Central memory CD8-positive, alpha-beta T cell (primary cell): ENCODE measurements around the gene ELMO1.

Source experiments
- ATAC-seq: fragments of 150-1000 bp; cut with Tn5 transposase; replicated peaks from 2 replicates; pipeline ENCODE4 v1.10.0; 2022; ENCODE audit warnings: mild to moderate bottlenecking, moderate FRiP score, moderate number of reproducible peaks; ENCODE audit not compliant: poor library complexity, severe bottlenecking; ENCODE audit errors: extremely low read depth
- DNase-seq, 2 donors: peaks; one replicate each; pipeline ENCODE4 v3.0.0; 2021; ENCODE audit warnings: low spot score in 2 of 2
- H3K27ac Mint-ChIP-seq: one replicate; pipeline ENCODE4 v1.8.0; 2022; ENCODE audit warnings: low read depth, mild to moderate bottlenecking, moderate library complexity, mixed read lengths
- H3K27me3 Mint-ChIP-seq: one replicate; pipeline ENCODE4 v1.8.0; 2022; ENCODE audit warnings: mixed read lengths
- H3K36me3 Mint-ChIP-seq: one replicate; pipeline ENCODE4 v1.8.0; 2022; ENCODE audit warnings: mild to moderate bottlenecking, moderate library complexity, mixed read lengths; ENCODE audit not compliant: insufficient read depth
- H3K4me1 Mint-ChIP-seq: one replicate; pipeline ENCODE4 v1.8.0; 2022; ENCODE audit warnings: mixed read lengths
- H3K4me3 Mint-ChIP-seq: one replicate; pipeline ENCODE4 v1.8.0; 2022; ENCODE audit warnings: mild to moderate bottlenecking, moderate library complexity, mixed read lengths
- H3K9me3 Mint-ChIP-seq: one replicate; pipeline ENCODE4 v1.8.0; 2022; ENCODE audit warnings: mixed read lengths

The ELMO1 gene

GRCh38 chr7:37337522-37337921 is 111.1 kb downstream of the ELMO1 start:
- Mint-ChIP-seq H3K4me3 (no peak overlapping the region), H3K27me3 (no peaks in the 10 kb centered on the region), H3K27ac (no peak overlapping the region), H3K4me1 (peaks cover 57% of the 10 kb centered on the region), H3K9me3 (no peaks in the 10 kb centered on the region), H3K36me3 (peaks cover 15% of the 10 kb centered on the region)
- DNase-seq (no peak), ATAC-seq (no peak)

GRCh38 chr7:37336259-37336658 is 112.4 kb downstream of the ELMO1 start:
- Mint-ChIP-seq H3K27ac (peak overlapping the region; percentile 79), H3K4me1 (peaks cover 56% of the 10 kb centered on the region), H3K4me3 (peak overlapping the region; percentile 54), H3K36me3 (peaks cover 14% of the 10 kb centered on the region), H3K27me3 (no peaks in the 10 kb centered on the region), H3K9me3 (no peaks in the 10 kb centered on the region)
- ATAC-seq (peak; percentile 86), DNase-seq (no peak)

GRCh38 chr7:37333075-37333474 is 115.6 kb downstream of the ELMO1 start:
- ATAC-seq (no peak), DNase-seq (no peak)
- H3K36me3 Mint-ChIP-seq = peaks cover 12% of the 10 kb centered on the region
- no peaks in the 10 kb centered on the region for H3K9me3 Mint-ChIP-seq
- no peaks in the 10 kb centered on the region for H3K27me3 Mint-ChIP-seq
- no peak overlapping the region for H3K27ac Mint-ChIP-seq
- H3K4me3 Mint-ChIP-seq = no peak overlapping the region
- H3K4me1 Mint-ChIP-seq = peaks cover 55% of the 10 kb centered on the region

- Mint-ChIP-seq H3K27ac (no peak overlapping the region), H3K4me3 (no peak overlapping the region), H3K27me3 (no peaks in the 10 kb centered on the region), H3K4me1 (peaks cover 55% of the 10 kb centered on the region), H3K36me3 (peaks cover 12% of the 10 kb centered on the region), H3K9me3 (no peaks in the 10 kb centered on the region)
- ATAC-seq (no peak), DNase-seq (no peak)
Measured at GRCh38 chr7:37332243-37333016, 116.2 kb downstream of the ELMO1 start.

GRCh38 chr7:37330775-37331174 is 117.9 kb downstream of the ELMO1 start:
- H3K36me3 Mint-ChIP-seq = peaks cover 12% of the 10 kb centered on the region
- H3K9me3 Mint-ChIP-seq = no peaks in the 10 kb centered on the region
- no peak overlapping the region for H3K4me3 Mint-ChIP-seq
- H3K4me1 Mint-ChIP-seq = peaks cover 45% of the 10 kb centered on the region
- DNase-seq (no peak), ATAC-seq (no peak)
- H3K27me3 Mint-ChIP-seq = no peaks in the 10 kb centered on the region
- no peak overlapping the region for H3K27ac Mint-ChIP-seq

GRCh38 chr7:37329940-37330339 is 118.7 kb downstream of the ELMO1 start:
- Mint-ChIP-seq H3K4me1 (peaks cover 42% of the 10 kb centered on the region), H3K4me3 (no peak overlapping the region), H3K27me3 (no peaks in the 10 kb centered on the region), H3K9me3 (no peaks in the 10 kb centered on the region), H3K36me3 (peaks cover 13% of the 10 kb centered on the region), H3K27ac (no peak overlapping the region)
- ATAC-seq = no peak
- no peak for DNase-seq

- no peak for ATAC-seq
- Mint-ChIP-seq H3K27ac (no peak overlapping the region), H3K9me3 (no peaks in the 10 kb centered on the region), H3K36me3 (peaks cover 12% of the 10 kb centered on the region), H3K4me3 (no peak overlapping the region), H3K4me1 (peaks cover 28% of the 10 kb centered on the region), H3K27me3 (no peaks in the 10 kb centered on the region)
- DNase-seq = no peak
Measured at GRCh38 chr7:37327288-37327687, 121.4 kb downstream of the ELMO1 start.

- H3K4me3 Mint-ChIP-seq = no peak overlapping the region
- H3K36me3 Mint-ChIP-seq = peaks cover 9% of the 10 kb centered on the region
- H3K9me3 Mint-ChIP-seq = no peaks in the 10 kb centered on the region
- DNase-seq = no peak
- H3K27me3 Mint-ChIP-seq = no peaks in the 10 kb centered on the region
- no peak for ATAC-seq
- no peak overlapping the region for H3K27ac Mint-ChIP-seq
- peaks cover 6% of the 10 kb centered on the region for H3K4me1 Mint-ChIP-seq
Measured at GRCh38 chr7:37323966-37324365, 124.7 kb downstream of the ELMO1 start.

- Mint-ChIP-seq H3K9me3 (no peaks in the 10 kb centered on the region), H3K27ac (no peak overlapping the region), H3K27me3 (no peaks in the 10 kb centered on the region), H3K4me3 (no peak overlapping the region), H3K4me1 (no peaks in the 10 kb centered on the region), H3K36me3 (peaks cover 6% of the 10 kb centered on the region)
- ATAC-seq = no peak
- no peak for DNase-seq
Measured at GRCh38 chr7:37322831-37323230, 125.8 kb downstream of the ELMO1 start.

- ATAC-seq = no peak
- H3K4me1 Mint-ChIP-seq = peaks cover 7% of the 10 kb centered on the region
- H3K27ac Mint-ChIP-seq = no peak overlapping the region
- H3K4me3 Mint-ChIP-seq = no peak overlapping the region
- H3K9me3 Mint-ChIP-seq = no peaks in the 10 kb centered on the region
- no peaks in the 10 kb centered on the region for H3K27me3 Mint-ChIP-seq
- DNase-seq = no peak
- H3K36me3 Mint-ChIP-seq = peaks cover 4% of the 10 kb centered on the region
Measured at GRCh38 chr7:37320848-37321468, 127.7 kb downstream of the ELMO1 start.

GRCh38 chr7:37320140-37320847 is 128.4 kb downstream of the ELMO1 start:
- Mint-ChIP-seq H3K9me3 (no peaks in the 10 kb centered on the region), H3K27ac (no peak overlapping the region), H3K27me3 (no peaks in the 10 kb centered on the region), H3K4me1 (peaks cover 7% of the 10 kb centered on the region), H3K36me3 (peaks cover 3% of the 10 kb centered on the region), H3K4me3 (no peak overlapping the region)
- no peak for DNase-seq
- no peak for ATAC-seq

- DNase-seq (no peak), ATAC-seq (peak; percentile 40)
- Mint-ChIP-seq H3K27ac (no peak overlapping the region), H3K36me3 (peaks cover 2% of the 10 kb centered on the region), H3K27me3 (no peaks in the 10 kb centered on the region), H3K4me3 (no peak overlapping the region), H3K4me1 (peaks cover 10% of the 10 kb centered on the region), H3K9me3 (no peaks in the 10 kb centered on the region)
Measured at GRCh38 chr7:37318541-37318940, 130.1 kb downstream of the ELMO1 start.
